Limb (tissue), 2 donors: ENCODE measurements around the gene KAZN.

ENCODE experiments used
- DNase-seq, 2 donors: peaks; one replicate each; pipeline ENCODE4 v3.0.0-alpha.2; 2016; ENCODE audit errors: extremely low spot score in 2 of 2

KAZN gene

GRCh38 chr1:14646973-14647372, 48.5 kb downstream of the KAZN start:
- no peak for DNase-seq

GRCh38 chr1:14647777-14648176, 49.3 kb downstream of the KAZN start:
- no peak for DNase-seq

- DNase-seq, result no peak
Measured at GRCh38 chr1:14648391-14648790, 49.9 kb downstream of the KAZN start.

DNA sequence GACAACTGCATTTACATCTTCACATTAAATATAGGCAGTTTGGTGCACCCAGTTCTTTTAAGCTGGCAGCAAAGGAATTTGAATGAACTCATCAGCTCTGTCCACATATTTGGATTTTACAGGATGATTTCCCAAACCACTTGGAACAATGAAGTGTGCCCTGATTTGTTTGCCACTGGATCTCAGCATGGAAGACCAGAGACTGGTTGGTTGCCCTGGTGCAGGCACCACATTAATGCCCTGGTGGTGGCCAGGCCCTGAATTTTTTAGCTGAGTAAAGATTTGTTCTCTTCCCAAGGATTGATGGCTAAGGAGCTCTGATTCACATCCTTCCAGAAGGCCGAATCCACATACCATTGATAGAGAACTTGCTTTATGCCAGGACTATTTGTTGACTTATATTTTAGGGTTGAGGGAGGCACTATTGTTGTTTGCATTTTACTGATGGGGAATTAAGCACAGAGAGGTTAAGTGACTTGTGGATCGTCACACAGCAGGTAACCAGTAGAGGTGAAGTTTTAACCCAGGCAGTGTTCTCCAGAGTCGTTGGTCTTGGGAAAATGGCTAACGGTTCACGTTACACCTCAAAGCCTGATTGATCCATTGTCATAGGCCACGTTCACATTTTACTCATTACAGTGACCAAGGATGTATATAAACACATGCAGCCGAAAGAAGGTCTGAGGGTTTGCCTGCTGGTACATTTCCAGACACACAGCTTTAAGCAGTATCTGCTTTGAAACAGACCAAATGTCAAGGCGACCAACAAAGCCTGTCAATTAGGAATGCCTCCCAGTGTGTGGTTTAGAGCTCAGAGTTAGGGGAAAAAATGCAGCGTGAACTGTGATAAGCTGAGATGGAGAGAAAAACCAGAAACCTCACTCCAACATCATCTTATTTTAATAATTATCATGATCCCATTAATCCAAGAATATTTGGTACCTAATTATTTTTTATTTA, 50.7 kb downstream of the KAZN start:
- no peak for DNase-seq

DNA sequence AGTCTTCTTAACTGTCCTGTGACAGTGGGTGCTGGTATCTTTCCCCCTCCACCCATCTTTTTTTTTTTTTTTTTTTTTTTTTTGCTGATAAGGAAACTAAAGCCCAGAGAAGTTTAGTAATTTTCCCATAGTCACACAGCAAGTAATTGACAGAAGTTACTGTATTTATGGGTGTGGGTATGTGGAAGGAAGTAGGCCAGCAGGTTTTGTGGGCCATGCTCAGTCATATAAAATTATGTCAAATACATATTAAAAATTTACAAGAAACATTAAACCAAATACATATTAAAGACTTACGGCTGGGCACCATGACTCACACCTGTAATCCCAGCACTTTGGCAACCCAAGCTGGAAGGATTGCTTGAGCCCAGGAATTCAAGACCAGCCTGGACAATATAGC, 51.5 kb downstream of the KAZN start:
- DNase-seq, result no peak

- DNase-seq, result no peak
Measured at GRCh38 chr1:14650951-14651350, 52.5 kb downstream of the KAZN start.

DNA sequence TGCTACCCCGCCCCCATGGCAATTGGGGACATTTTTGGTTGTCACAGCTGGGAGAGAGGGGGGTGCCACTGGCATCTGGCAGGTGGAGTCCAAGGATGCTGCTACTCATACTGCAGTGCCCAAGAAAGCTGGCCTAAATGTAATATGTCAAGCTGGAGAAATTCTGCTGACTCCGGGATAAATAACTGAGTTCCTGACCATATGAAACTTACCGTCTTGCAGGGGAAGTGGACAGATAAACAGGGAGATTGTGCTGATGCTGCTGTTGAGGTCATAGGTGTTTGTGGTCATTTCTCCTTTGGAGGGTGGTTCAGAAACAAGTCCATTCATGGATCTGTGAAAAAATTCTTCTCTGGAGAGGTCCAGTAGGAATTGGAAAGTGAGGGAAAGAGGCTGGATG, 54.4 kb downstream of the KAZN start:
- DNase-seq, result no peak

DNA sequence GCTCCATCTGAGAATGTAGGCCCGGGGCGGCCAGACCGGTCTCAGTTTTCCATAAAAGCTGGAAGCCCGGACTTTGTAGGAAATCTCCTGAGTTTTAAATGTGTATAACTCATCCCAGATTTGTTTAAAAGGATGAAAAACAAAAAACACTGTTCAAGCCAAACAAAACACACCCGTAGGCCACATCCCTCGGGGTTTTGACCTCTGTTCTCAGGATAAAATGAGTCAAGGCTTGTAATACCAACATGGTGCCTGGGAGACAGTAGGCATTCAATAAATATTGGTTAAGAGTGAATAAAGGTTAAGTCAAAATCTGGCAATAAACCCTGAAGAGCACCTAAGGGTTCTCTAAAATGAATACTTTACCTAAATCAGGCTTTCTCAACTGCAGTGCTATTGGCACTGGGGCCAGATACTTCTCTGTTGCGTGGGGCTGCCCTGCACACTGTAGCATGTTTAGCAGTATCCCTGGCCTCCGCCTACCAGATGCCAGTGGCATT, 55.0 kb downstream of the KAZN start:
- no peak for DNase-seq

- DNase-seq, result no peak
Measured at GRCh38 chr1:14654554-14654953, 56.1 kb downstream of the KAZN start.

GRCh38 chr1:14655385-14655784, 56.9 kb downstream of the KAZN start:
- no peak for DNase-seq

DNA sequence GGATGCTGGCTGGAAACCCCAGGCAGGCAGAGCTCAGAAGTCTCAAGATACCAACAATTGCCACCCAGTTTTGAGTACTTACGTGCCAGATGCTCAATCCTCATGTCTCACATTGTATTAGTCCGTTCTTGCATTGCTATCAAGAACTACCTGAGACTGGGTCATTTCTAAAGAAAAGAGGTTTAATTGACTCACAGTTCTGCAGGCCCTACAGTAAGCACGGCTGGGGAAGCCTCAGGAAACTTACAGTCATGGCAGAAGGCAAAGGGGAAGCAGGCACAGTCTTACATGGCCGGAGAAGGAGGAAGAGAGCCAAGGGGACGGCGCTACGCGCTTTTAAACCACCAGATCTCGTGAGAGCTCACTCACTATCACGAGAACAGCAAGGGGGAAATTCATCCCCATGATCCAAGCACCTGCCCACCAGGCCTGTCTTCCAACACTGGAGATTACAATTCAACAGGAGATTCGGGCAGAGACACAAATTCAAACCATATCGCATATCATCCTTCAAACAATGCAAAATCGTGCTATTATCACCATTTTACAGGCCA, 58.0 kb downstream of the KAZN start:
- no peak for DNase-seq

GRCh38 chr1:14658642-14659041, 60.2 kb downstream of the KAZN start:
- no peak for DNase-seq

DNA sequence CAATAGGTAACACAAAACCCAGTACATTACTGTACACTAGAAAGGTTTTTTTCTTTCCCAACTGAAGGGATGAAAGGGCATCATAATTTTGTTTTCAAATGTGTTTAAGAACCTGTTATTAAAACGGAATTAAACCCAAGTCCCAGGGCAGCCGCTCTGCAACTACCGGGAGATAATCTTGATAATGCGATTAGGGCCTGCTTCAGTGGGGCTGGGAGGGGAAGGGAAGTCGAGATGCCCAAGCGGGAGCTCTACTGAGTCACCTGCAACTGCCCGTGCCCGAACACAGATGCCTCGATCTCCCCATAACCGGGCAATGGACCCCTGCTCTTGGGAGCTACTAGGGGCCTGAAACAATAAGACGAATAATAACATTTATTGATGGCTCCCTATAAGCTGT, 61.4 kb downstream of the KAZN start:
- DNase-seq, result no peak

GRCh38 chr1:14660801-14661200, 62.3 kb downstream of the KAZN start:
- no peak for DNase-seq

GRCh38 chr1:14661222-14661621, 62.7 kb downstream of the KAZN start:
- peak in 1 of 2 donors; percentile 70 for DNase-seq

- no peak for DNase-seq
Measured at GRCh38 chr1:14662116-14662515, 63.6 kb downstream of the KAZN start.

GRCh38 chr1:14663773-14664172, 65.3 kb downstream of the KAZN start:
- no peak for DNase-seq

DNA sequence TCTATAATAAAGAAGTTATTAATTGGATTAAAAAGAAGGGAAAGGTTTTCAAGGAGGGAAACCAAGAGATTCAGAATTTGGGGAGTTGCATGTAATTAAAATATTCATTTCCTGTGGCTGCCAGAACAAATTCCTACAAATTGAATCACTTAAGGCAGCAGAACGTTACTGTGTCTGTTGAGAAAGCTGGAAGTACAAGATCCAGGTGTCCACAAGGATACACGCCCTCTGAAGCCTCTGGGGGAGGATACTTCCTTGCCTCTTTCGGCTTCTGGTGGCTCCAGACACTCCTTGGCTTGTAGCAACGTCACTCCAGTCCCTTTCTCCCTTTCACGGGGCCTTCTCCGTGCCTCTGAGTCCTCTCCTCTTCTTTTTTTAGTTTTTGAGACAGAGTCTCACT, 67.9 kb downstream of the KAZN start:
- DNase-seq, result no peak

GRCh38 chr1:14666962-14667650, 68.6 kb downstream of the KAZN start:
- no peak for DNase-seq

GRCh38 chr1:14667651-14667984, 69.1 kb downstream of the KAZN start:
- DNase-seq, result no peak

- no peak for DNase-seq
Measured at GRCh38 chr1:14668538-14668937, 70.1 kb downstream of the KAZN start.

GRCh38 chr1:14672005-14672404, 73.5 kb downstream of the KAZN start:
- no peak for DNase-seq
